Neutrophil (primary cell): ENCODE data around the gene DNAJC24.

Experiments
- H3K27ac ChIP-seq: fragments of 200-600 bp; sonication (generic); 2 replicates; pipeline ENCODE4 v1.5.1; 2016; ENCODE audit warnings: mild to moderate bottlenecking, moderate library complexity
- H3K27me3 ChIP-seq: fragments of 200-600 bp; sonication (generic); 2 replicates; pipeline ENCODE4 v1.6.0; 2016; ENCODE audit warnings: mild to moderate bottlenecking
- H3K36me3 ChIP-seq: fragments of 200-600 bp; sonication (generic); 2 replicates; pipeline ENCODE4 v1.5.1; 2017
- H3K4me1 ChIP-seq, 2 experiments: fragments of 200-600 bp in 1 of 2; sonication (generic) in 1 of 2; 1 replicate in 1 of 2; 2 replicates in 1 of 2; pipeline versions ENCODE4 v1.5.1 to v1.6.1; 2013 to 2016; ENCODE audit warnings: low read depth in 1 of 2, low read length in 1 of 2, mild to moderate bottlenecking in 1 of 2, moderate library complexity in 1 of 2; ENCODE audit not compliant: control insufficient read depth in 1 of 2, insufficient read depth in 1 of 2
- H3K4me3 ChIP-seq, 2 experiments: fragments of 200-600 bp in 1 of 2; sonication (generic) in 1 of 2; 1 replicate in 1 of 2; 2 replicates in 1 of 2; pipeline ENCODE4 v1.5.1; 2013 to 2016; ENCODE audit warnings: low read depth in 1 of 2, low read length in 1 of 2, mild to moderate bottlenecking in 1 of 2, moderate library complexity in 1 of 2
- H3K9me3 ChIP-seq: fragments of 200-600 bp; sonication (generic); 2 replicates; pipeline ENCODE4 v1.5.1; 2016
- TF ChIP-seq, protein P1 (sequence below): fragments of 200-600 bp; sonication (generic); IDR thresholded peaks from 2 replicates; pipeline ENCODE4 v1.5.1; 2016; ENCODE audit warnings: antibody characterized with exemption

The DNAJC24 gene

DNA sequence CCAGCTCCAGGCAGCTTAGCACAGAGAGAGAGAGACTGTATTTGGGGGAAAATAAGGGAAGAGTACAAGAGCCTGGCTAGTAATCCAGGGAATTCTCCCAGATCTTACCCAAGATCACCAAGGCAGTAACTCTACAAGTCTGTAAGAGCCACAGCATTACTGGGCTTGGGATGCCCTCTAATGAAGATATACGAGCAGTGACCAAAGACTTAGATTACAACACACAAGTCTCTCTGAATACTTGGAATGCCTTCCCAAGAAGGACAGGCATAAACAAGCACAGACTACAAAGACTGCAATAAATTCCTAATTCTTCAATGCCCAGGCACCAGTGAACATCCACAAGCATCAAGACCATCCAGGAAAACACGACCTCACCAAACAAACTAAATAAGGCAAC lies 17.7 kb downstream of the DNAJC24 start:
- no peaks in the 10 kb centered on the region for H3K9me3 ChIP-seq
- H3K4me3 ChIP-seq = no peak overlapping the region
- no peaks in the 10 kb centered on the region for H3K27me3 ChIP-seq
- no peaks in the 10 kb centered on the region for H3K36me3 ChIP-seq
- H3K27ac ChIP-seq = no peak overlapping the region
- TF ChIP-seq, protein P1, sequence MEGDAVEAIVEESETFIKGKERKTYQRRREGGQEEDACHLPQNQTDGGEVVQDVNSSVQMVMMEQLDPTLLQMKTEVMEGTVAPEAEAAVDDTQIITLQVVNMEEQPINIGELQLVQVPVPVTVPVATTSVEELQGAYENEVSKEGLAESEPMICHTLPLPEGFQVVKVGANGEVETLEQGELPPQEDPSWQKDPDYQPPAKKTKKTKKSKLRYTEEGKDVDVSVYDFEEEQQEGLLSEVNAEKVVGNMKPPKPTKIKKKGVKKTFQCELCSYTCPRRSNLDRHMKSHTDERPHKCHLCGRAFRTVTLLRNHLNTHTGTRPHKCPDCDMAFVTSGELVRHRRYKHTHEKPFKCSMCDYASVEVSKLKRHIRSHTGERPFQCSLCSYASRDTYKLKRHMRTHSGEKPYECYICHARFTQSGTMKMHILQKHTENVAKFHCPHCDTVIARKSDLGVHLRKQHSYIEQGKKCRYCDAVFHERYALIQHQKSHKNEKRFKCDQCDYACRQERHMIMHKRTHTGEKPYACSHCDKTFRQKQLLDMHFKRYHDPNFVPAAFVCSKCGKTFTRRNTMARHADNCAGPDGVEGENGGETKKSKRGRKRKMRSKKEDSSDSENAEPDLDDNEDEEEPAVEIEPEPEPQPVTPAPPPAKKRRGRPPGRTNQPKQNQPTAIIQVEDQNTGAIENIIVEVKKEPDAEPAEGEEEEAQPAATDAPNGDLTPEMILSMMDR = no peak
- no peaks in the 10 kb centered on the region for H3K4me1 ChIP-seq

DNA sequence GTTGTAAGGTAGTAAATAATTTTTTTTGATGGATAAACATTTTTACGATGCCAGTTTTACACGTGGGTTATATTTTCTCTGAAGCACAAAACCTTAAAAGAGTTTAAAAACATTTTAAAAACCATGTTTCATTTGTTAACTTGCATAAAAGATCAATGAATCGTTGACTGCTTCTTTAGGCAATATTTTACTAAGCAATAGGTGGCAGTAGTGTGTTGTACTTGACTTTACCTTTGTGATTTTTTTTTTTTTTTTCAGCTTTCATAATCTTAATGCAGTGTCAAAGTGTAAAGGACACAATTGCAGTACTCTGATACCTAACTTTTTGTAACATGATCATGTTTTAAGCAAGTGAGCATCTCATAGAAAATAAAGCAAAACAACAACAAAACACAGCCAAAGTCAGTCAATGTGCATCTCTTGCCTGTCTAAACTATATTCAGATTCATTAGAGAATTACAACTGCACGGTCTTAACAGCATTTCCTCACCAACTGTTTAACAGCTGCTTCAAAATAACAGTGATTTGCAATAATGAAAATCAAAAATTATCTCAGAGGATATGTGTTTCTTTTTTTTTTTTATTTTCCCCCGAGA lies 27.7 kb downstream of the DNAJC24 start:
- H3K27me3 ChIP-seq = no peaks in the 10 kb centered on the region
- TF ChIP-seq, protein P1 = no peak
- H3K9me3 ChIP-seq = no peaks in the 10 kb centered on the region
- no peaks in the 10 kb centered on the region for H3K36me3 ChIP-seq
- no peaks in the 10 kb centered on the region for H3K4me1 ChIP-seq
- H3K4me3 ChIP-seq = no peak overlapping the region
- no peak overlapping the region for H3K27ac ChIP-seq

DNA sequence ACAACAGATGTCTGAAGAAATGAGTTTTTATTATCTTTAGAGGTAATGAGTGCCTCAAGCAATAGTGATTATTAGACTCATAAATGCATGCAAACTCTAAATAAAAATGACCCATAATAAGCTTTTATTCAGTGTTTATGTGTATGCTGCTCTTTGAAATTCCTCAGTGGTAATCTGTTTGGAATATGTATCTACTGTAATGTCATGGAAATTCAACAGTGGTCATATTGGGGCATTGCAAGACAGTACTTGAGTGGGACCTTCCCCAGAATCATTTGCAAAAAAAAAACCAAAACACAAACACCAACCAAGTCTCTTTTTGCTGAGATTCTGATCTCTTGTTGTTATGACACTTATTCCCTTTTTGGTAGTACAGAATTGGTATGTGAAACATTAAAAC lies 35.0 kb downstream of the DNAJC24 start:
- H3K27me3 ChIP-seq = no peaks in the 10 kb centered on the region
- H3K36me3 ChIP-seq = no peaks in the 10 kb centered on the region
- no peaks in the 10 kb centered on the region for H3K4me1 ChIP-seq
- H3K9me3 ChIP-seq = no peaks in the 10 kb centered on the region
- H3K4me3 ChIP-seq = no peak overlapping the region
- TF ChIP-seq, protein P1 = no peak
- no peak overlapping the region for H3K27ac ChIP-seq

DNA sequence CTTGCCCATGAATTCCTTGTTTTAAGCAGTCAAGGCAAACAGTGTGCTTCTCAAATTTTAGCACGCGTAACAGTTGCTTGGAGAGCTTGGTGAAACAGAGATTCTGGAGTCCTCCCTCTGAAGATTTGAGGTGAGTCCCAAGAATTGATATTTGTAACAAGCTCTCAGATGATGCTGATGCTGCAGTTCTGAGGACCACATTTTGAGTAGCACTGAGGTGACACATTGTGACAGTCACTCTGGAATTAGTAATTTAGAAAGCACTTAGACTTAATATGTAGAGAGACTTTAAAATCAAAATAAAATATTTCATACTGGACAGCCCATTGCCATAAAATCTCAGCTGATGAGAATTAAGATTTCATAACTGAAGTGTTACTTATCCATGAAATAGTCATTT lies 38.5 kb downstream of the DNAJC24 start:
- Histone ChIP-seq H3K36me3 (no peaks in the 10 kb centered on the region), H3K27me3 (no peaks in the 10 kb centered on the region), H3K4me1 (no peaks in the 10 kb centered on the region), H3K27ac (no peak overlapping the region), H3K4me3 (no peak overlapping the region), H3K9me3 (no peaks in the 10 kb centered on the region)
- TF ChIP-seq, protein P1 = no peak

DNA sequence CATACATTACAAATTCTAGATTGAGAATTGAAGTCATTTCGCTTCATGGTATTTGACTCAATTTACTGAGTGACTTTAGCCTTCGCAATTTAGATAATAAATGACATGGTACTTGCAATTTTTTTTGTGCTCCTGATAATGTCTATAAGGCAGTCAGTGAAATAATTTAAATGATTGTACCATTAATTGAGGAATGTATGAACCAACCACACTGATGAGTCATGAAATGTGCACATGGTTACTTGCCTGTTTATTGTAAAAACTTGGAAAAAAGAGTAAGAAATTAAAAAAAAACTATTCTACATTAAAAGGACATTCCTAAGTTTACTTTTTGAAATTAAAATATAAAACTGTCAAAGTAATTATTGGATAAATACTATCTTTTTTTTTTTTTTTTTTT lies 43.3 kb downstream of the DNAJC24 start:
- Histone ChIP-seq H3K4me1 (no peaks in the 10 kb centered on the region), H3K4me3 (no peak overlapping the region), H3K27ac (no peak overlapping the region), H3K9me3 (no peaks in the 10 kb centered on the region), H3K36me3 (no peaks in the 10 kb centered on the region), H3K27me3 (no peaks in the 10 kb centered on the region)
- TF ChIP-seq, protein P1 = no peak

DNA sequence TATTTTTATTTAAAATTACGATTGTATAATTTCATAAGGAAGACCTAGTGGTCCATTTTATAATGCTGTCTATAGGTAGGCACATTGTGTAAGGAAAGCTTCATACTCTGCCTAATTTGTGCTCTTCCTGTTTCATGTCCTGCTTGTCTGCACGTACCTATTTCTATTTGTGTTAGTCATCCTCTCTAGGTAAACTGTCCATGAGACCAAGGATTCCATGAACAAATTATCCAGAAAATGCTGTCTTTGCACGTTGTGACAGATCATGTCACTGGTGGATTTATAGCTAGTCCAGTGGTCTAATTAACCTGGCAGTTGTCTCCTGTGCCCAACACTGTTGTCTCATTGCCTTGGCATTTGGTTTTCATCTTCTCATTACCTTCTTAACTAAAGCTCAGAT lies 44.7 kb downstream of the DNAJC24 start:
- no peaks in the 10 kb centered on the region for H3K27me3 ChIP-seq
- no peaks in the 10 kb centered on the region for H3K4me1 ChIP-seq
- no peak overlapping the region for H3K4me3 ChIP-seq
- no peaks in the 10 kb centered on the region for H3K36me3 ChIP-seq
- no peak overlapping the region for H3K27ac ChIP-seq
- H3K9me3 ChIP-seq = no peaks in the 10 kb centered on the region
- TF ChIP-seq, protein P1 = no peak
